ENCODE results near the gene PTCD2. TPM values are rescaled to one million over a fixed set of nuclear protein-coding genes. Genes with fewer than 3 reads are reported as not detected.

Gene PTCD2
- total and polyA plus RNA-seq, 9 of the 15 experiments (the other 6 are each of a cell fraction or from before 2014, with no cell fraction given), result 11.9 to 28.5 (median 18.6) TPM

- ATAC-seq (no peak), FAIRE-seq (no peak), DNase-seq (ENCODE audit: extremely low read depth in 1 of 4, low spot score in 3 of 4) (no peak)
- 2% methylated on average over 6 of the region's 6 CpGs for WGBS (ENCODE audit: insufficient coverage, low coverage, missing lambda C conversion rate)
- no peaks in the 10 kb centered on the region; the same call in 1 of the 2 replicates for H3K9me3 ChIP-seq (replicated peaks; ENCODE audit: control insufficient read depth, insufficient read depth, low read depth, low read length)
- no TSS peak for BruUV-seq (replicated peaks)
- H3K9ac ChIP-seq (ENCODE audit: insufficient read depth in 1 of 2, low read depth in 2 of 2, low read length in 2 of 2), result no peak overlapping the region
- H3K4me2 ChIP-seq (ENCODE audit: insufficient read depth, low read length), result no peak overlapping the region
- H3K27me3 ChIP-seq (ENCODE audit: control insufficient read depth in 2 of 2, insufficient read depth in 2 of 2, low read length in 2 of 2), result peaks cover 3% of the 10 kb centered on the region in 2 experiments; a peak in 1 of 5 replicates
- intact Hi-C loops (cut with micrococcal nuclease) (no loop called here), in situ Hi-C loops (cut with MboI) (no loop called here)
- no peaks in the 10 kb centered on the region for H3K36me3 ChIP-seq (ENCODE audit: control insufficient read depth, insufficient read depth, low read length)
- TF ChIP-seq ZEB2 (IDR thresholded peaks at IDR 0.05) (peak; percentile 40; the same call in 1 of the 2 replicates), NFE2 (IDR thresholded peaks at IDR 0.05; ENCODE audit: low read depth) (0 out of 2 replicates have a peak, but pooled peaks have one; percentile 34)
- TF ChIP-seq, protein P1, sequence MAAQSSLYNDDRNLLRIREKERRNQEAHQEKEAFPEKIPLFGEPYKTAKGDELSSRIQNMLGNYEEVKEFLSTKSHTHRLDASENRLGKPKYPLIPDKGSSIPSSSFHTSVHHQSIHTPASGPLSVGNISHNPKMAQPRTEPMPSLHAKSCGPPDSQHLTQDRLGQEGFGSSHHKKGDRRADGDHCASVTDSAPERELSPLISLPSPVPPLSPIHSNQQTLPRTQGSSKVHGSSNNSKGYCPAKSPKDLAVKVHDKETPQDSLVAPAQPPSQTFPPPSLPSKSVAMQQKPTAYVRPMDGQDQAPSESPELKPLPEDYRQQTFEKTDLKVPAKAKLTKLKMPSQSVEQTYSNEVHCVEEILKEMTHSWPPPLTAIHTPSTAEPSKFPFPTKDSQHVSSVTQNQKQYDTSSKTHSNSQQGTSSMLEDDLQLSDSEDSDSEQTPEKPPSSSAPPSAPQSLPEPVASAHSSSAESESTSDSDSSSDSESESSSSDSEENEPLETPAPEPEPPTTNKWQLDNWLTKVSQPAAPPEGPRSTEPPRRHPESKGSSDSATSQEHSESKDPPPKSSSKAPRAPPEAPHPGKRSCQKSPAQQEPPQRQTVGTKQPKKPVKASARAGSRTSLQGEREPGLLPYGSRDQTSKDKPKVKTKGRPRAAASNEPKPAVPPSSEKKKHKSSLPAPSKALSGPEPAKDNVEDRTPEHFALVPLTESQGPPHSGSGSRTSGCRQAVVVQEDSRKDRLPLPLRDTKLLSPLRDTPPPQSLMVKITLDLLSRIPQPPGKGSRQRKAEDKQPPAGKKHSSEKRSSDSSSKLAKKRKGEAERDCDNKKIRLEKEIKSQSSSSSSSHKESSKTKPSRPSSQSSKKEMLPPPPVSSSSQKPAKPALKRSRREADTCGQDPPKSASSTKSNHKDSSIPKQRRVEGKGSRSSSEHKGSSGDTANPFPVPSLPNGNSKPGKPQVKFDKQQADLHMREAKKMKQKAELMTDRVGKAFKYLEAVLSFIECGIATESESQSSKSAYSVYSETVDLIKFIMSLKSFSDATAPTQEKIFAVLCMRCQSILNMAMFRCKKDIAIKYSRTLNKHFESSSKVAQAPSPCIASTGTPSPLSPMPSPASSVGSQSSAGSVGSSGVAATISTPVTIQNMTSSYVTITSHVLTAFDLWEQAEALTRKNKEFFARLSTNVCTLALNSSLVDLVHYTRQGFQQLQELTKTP (IDR thresholded peaks at IDR 0.05; ENCODE audit: low read depth in 1 of 2, partially characterized antibody in 2 of 2), result no peak
- no peak overlapping the region for H3K4me3 ChIP-seq
- H3K79me2 ChIP-seq (ENCODE audit: control insufficient read depth, insufficient read depth, low read length), result no peaks in the 10 kb centered on the region
- H3K4me1 ChIP-seq (replicated peaks in 1 of 2; ENCODE audit: control insufficient read depth in 2 of 2, insufficient read depth in 2 of 2, low read length in 2 of 2), result no peaks in the 10 kb centered on the region
- ChIA-PET CTCF (ENCODE audit: low intra/inter-chr PET ratio) (no interaction called here), POLR2A (no interaction called here)
- H3K27ac ChIP-seq (ENCODE audit: extremely low read depth, low read depth, low read length), result no peak overlapping the region
- H3K9me1 ChIP-seq (ENCODE audit: control insufficient read depth, insufficient read depth, low read length), result no peaks in the 10 kb centered on the region
- no peaks in the 10 kb centered on the region for H4K20me1 ChIP-seq (replicated peaks; ENCODE audit: control insufficient read depth, insufficient read depth, low read length)
- no peak overlapping the region for H2AFZ ChIP-seq (ENCODE audit: low read depth, low read length)
Measured at GRCh38 chr5:72397836-72398235, 77.7 kb downstream of the PTCD2 start.
